HepG2 (cell line): ENCODE results near the gene MAN1C1. TPM values are rescaled to one million over a fixed set of nuclear protein-coding genes. Genes with fewer than 3 reads are reported as not detected.
A peak's percentile ranks its signal among the peaks of the same experiment; 100 is the strongest.

Experiments used
- AHR ChIP-seq: IDR thresholded peaks from 2 replicates; pipeline ENCODE4 v1.6.1; 2018; ENCODE audit warnings: missing genetic modification reagents, missing compliant biosample characterization
- CREB3 ChIP-seq: sonication (generic); formaldehyde crosslinking; IDR thresholded peaks from 2 replicates; pipeline ENCODE4 v1.5.0; 2020; ENCODE audit warnings: missing genetic modification reagents
- CREM ChIP-seq, 2 experiments: sonication (generic) in 1 of 2; formaldehyde crosslinking in 1 of 2; IDR thresholded peaks; 2 replicates each; pipeline versions ENCODE4 v1.4.0 to v1.6.1; 2016 to 2020; ENCODE audit warnings: antibody characterized with exemption in 1 of 2, mild to moderate bottlenecking in 1 of 2, missing genetic modification reagents in 1 of 2
- DMAP1 ChIP-seq: IDR thresholded peaks from 2 replicates; pipeline ENCODE4 v1.6.1; 2016
- FOXK1 ChIP-seq: sonication (generic); formaldehyde crosslinking; IDR thresholded peaks from 2 replicates; pipeline ENCODE4 v1.4.0; 2020; ENCODE audit warnings: low read depth, missing genetic modification reagents, borderline replicate concordance
- JARID2 ChIP-seq: sonication (generic); formaldehyde crosslinking; IDR thresholded peaks from 2 replicates; pipeline ENCODE4 v1.8.1; 2023; ENCODE audit warnings: missing genetic modification reagents, inconsistent platforms; ENCODE audit not compliant: insufficient replicate concordance
- MATR3 ChIP-seq: sonication (generic); formaldehyde crosslinking; IDR thresholded peaks from 2 replicates; pipeline ENCODE4 v1.4.0; 2020; ENCODE audit warnings: missing genetic modification reagents
- MAX ChIP-seq: IDR thresholded peaks from 2 replicates; pipeline ENCODE4 v1.6.1; 2012; ENCODE audit warnings: inconsistent platforms
- MBD4 ChIP-seq: IDR thresholded peaks from 2 replicates; pipeline ENCODE4 v1.6.1; 2012; ENCODE audit warnings: low read length, inconsistent platforms, borderline replicate concordance
- MLX ChIP-seq: IDR thresholded peaks from 2 replicates; pipeline ENCODE4 v1.6.1; 2016
- MLXIP ChIP-seq: sonication (generic); formaldehyde crosslinking; IDR thresholded peaks from 2 replicates; pipeline ENCODE4 v1.9.0; 2021; ENCODE audit warnings: missing genetic modification reagents, borderline replicate concordance
- PLRG1 ChIP-seq: fragments of 450-650 bp; conservative IDR thresholded peaks from 2 replicates; pipeline ENCODE4 v1.6.1; 2016
- RCOR2 ChIP-seq: IDR thresholded peaks from 2 replicates; pipeline ENCODE4 v1.6.1; 2016; ENCODE audit warnings: missing biosample characterization, missing genetic modification reagents
- RFXANK ChIP-seq: IDR thresholded peaks from 2 replicates; pipeline ENCODE4 v1.6.1; 2016
- SRSF1 ChIP-seq: fragments of 200-400 bp; formaldehyde crosslinking; optimal IDR thresholded peaks from 2 replicates; pipeline ENCODE3; 2017; ENCODE audit warnings: mild to moderate bottlenecking, low read depth, low read length, moderate library complexity
- TBL1XR1 ChIP-seq: fragments of 150-350 bp; IDR thresholded peaks from 2 replicates; pipeline ENCODE4 v1.6.1; 2014; ENCODE audit warnings: borderline replicate concordance, low read length; ENCODE audit not compliant: partially characterized antibody
- ZBTB33 ChIP-seq: sonication (generic); formaldehyde crosslinking; IDR thresholded peaks from 2 replicates; pipeline ENCODE4 v1.4.0; 2020; ENCODE audit warnings: missing genetic modification reagents
- ZNF335 ChIP-seq: sonication (generic); formaldehyde crosslinking; IDR thresholded peaks from 2 replicates; pipeline ENCODE4 v1.4.0; 2020; ENCODE audit warnings: missing genetic modification reagents
- ZNF460 ChIP-seq: sonication (generic); formaldehyde crosslinking; IDR thresholded peaks from 2 replicates; pipeline ENCODE4 v1.5.1; 2020; ENCODE audit warnings: missing genetic modification reagents, mild to moderate bottlenecking, borderline replicate concordance
- ZNF543 ChIP-seq: sonication (generic); formaldehyde crosslinking; IDR thresholded peaks from 2 replicates; pipeline ENCODE4 v1.4.0; 2020; ENCODE audit warnings: mild to moderate bottlenecking, missing genetic modification reagents
- ZNF549 ChIP-seq: sonication (generic); formaldehyde crosslinking; IDR thresholded peaks from 2 replicates; pipeline ENCODE4 v1.5.0; 2020; ENCODE audit warnings: missing genetic modification reagents
- ZNF776 ChIP-seq: sonication (generic); formaldehyde crosslinking; IDR thresholded peaks from 2 replicates; pipeline ENCODE4 v1.4.0; 2020; ENCODE audit warnings: mild to moderate bottlenecking, missing genetic modification reagents
- ZSCAN21 ChIP-seq: sonication (generic); formaldehyde crosslinking; IDR thresholded peaks from 2 replicates; pipeline ENCODE4 v1.8.0; 2022; ENCODE audit warnings: mild to moderate bottlenecking, missing genetic modification reagents, moderate library complexity, borderline replicate concordance
- polyA plus RNA-seq, 8 experiments: library from polyadenylated mRNA; depleted of rRNA in 3 of 8; stranded (reverse) in 7 of 8; unstranded in 1 of 8; fragments of >200 nt; fragmentation: Illumina TruSeq in 4 of 8; extraction: Trizol in 4 of 8; gene quantifications; 2 replicates each; pipeline versions ENCODE4 v1.2.1 to v1.2.3, GENCODE V29; 2011 to 2016; ENCODE audit warnings: low read depth in 4 of 8, missing spikeins in 1 of 8, mixed read lengths in 1 of 8; ENCODE audit not compliant: insufficient read depth in 1 of 8
- total RNA-seq, 5 experiments: library from RNA; depleted of rRNA; stranded (reverse); fragments of >200 nt; fragmentation: Illumina TruSeq; extraction: Trizol; gene quantifications; 2 replicates each; pipeline ENCODE4 v1.2.3, GENCODE V29; 2016; ENCODE audit warnings: low read depth in 1 of 5

MAN1C1 gene
- total and polyA plus RNA-seq, 2 of the 13 experiments (the other 11 are each of a cell fraction or from before 2014, with no cell fraction given), result 0.18 to 0.49 TPM

- TF ChIP-seq MLXIP (CRISPR knock-in tag), result 0 out of 2 replicates have a peak, but pooled peaks have one; percentile 10
- peak; percentile 76; the same call in 1 of the 2 replicates for TF ChIP-seq ZNF543 (CRISPR knock-in tag)
- TF ChIP-seq RFXANK, result peak; percentile 27; the same call in 1 of the 2 replicates
- peak; percentile 38 for TF ChIP-seq MAX
- TF ChIP-seq ZNF335 (CRISPR knock-in tag), result peak; percentile 13; the same call in 1 of the 2 replicates
- peak; percentile 55; the same call in 1 of the 2 replicates for TF ChIP-seq ZSCAN21
- TF ChIP-seq MLX (CRISPR knock-in tag), result 0 out of 2 replicates have a peak, but pooled peaks have one; percentile 10
- TF ChIP-seq TBL1XR1, result peak; percentile 23
- TF ChIP-seq MBD4, result no peak
- TF ChIP-seq PLRG1, result no peak
- TF ChIP-seq SRSF1, result peak; percentile 71
- peak; percentile 42; the same call in 1 of the 2 replicates for TF ChIP-seq AHR (CRISPR knock-in tag)
- no peak for TF ChIP-seq JARID2 (CRISPR knock-in tag)
- TF ChIP-seq CREM (IDR thresholded peaks at IDR 0.05), result peak; percentile 28; the same call in 1 of the 2 replicates
- TF ChIP-seq CREM (CRISPR knock-in tag; IDR thresholded peaks at IDR 0.05), result no peak
- no peak for TF ChIP-seq ZBTB33
- TF ChIP-seq ZNF776 (CRISPR knock-in tag), result peak; percentile 75; the same call in 1 of the 2 replicates
- peak; percentile 69 for TF ChIP-seq DMAP1
- TF ChIP-seq ZNF549, result no peak
- TF ChIP-seq ZNF460 (CRISPR knock-in tag), result no peak
- TF ChIP-seq MATR3 (CRISPR knock-in tag), result no peak
- no peak for TF ChIP-seq CREB3
- TF ChIP-seq RCOR2 (CRISPR knock-in tag), result 0 out of 2 replicates have a peak, but pooled peaks have one; percentile 18
- peak; percentile 72; the same call in 1 of the 2 replicates for TF ChIP-seq FOXK1 (CRISPR knock-in tag)
Observed at GRCh38 chr1:25819491-25820246, 203.1 kb downstream of the MAN1C1 start, which contains the start of gene MTFR1L (continued).
